Gastrocnemius medialis (tissue), 4 donors: ENCODE measurements around the gene NPIPA1. TPM values are rescaled to one million over a fixed set of nuclear protein-coding genes. Genes with fewer than 3 reads are reported as not detected.
"Not testable (repeated sequence)": the region's sequence is repeated elsewhere in the genome, so short reads cannot be mapped to it uniquely, and the experiment has no call there.

ENCODE experiments used
- ATAC-seq, 2 donors: fragments of 150-250 bp; one replicate each; pipeline ENCODE4 v1.9.1; 2016
- DNase-seq, 2 donors: peaks; one replicate each; pipeline ENCODE4 v3.0.0-alpha.2; 2019
- H3K27ac ChIP-seq, 4 donors: fragments of 200-600 bp; sonication (generic); 1 replicate in 1 of 4; 2 replicates in 3 of 4; pipeline ENCODE4 v1.5.1; 2016 to 2018; ENCODE audit warnings: mild to moderate bottlenecking in 2 of 4, moderate library complexity in 1 of 4
- H3K27me3 ChIP-seq, 3 donors: fragments of 200-600 bp; sonication (generic) in 2 of 3; 1 replicate in 1 of 3; 2 replicates in 2 of 3; pipeline versions ENCODE4 v1.5.1 to v1.6.0; 2016 to 2019; ENCODE audit warnings: mild to moderate bottlenecking in 1 of 3, moderate library complexity in 1 of 3
- H3K36me3 ChIP-seq, 2 donors: fragments of 200-600 bp; sonication (generic) in 1 of 2; one replicate each; pipeline ENCODE4 v1.5.1; 2017 to 2018
- H3K4me1 ChIP-seq, 2 donors: fragments of 200-600 bp; sonication (generic) in 1 of 2; one replicate each; pipeline ENCODE4 v1.5.1; 2016 to 2017; ENCODE audit warnings: mild to moderate bottlenecking in 2 of 2
- H3K4me3 ChIP-seq, 4 donors: fragments of 200-600 bp; sonication (generic) in 3 of 4; 1 replicate in 1 of 4; 2 replicates in 3 of 4; pipeline ENCODE4 v1.5.1; 2016 to 2019; ENCODE audit warnings: mild to moderate bottlenecking in 2 of 4
- H3K9me3 ChIP-seq, 3 donors: fragments of 200-600 bp; sonication (generic) in 2 of 3; 1 replicate in 1 of 3; 2 replicates in 2 of 3; pipeline ENCODE4 v1.5.1; 2016 to 2019
- CTCF ChIP-seq, 5 experiments: fragments of 450-650 bp in 3 of 5; fragments of 200-600 bp in 2 of 5; sonication (generic) in 2 of 5; IDR thresholded peaks in 4 of 5; conservative IDR thresholded peaks in 1 of 5; 1 replicate in 4 of 5; 2 replicates in 1 of 5; pipeline ENCODE4 v1.5.1; 2016 to 2019; ENCODE audit warnings: antibody characterized with exemption in 5 of 5, mild to moderate bottlenecking in 3 of 5, moderate library complexity in 3 of 5
- POLR2A ChIP-seq, 2 donors: fragments of 450-650 bp; IDR thresholded peaks; one replicate each; pipeline ENCODE4 v1.6.1; 2017; ENCODE audit warnings: antibody characterized with exemption in 2 of 2, mild to moderate bottlenecking in 2 of 2, moderate library complexity in 2 of 2
- in situ Hi-C, 4 donors: fragments of 200-750 bp; cut with MboI; loops; one replicate each; pipeline versions ENCODE4 v1.15.0 to v1.8.0; 2017; ENCODE audit warnings: low sequenced_read_pairs in 4 of 4
- intact Hi-C: fragments of 100-400 bp; cut with DNase I; formaldehyde crosslinking; loops from one replicate; pipeline ENCODE4 v1.15.1; 2023; ENCODE audit warnings: low total_unique reads
- total RNA-seq, 4 donors: library from RNA; depleted of rRNA; stranded (reverse); fragments of >200 nt; gene quantifications; one replicate each; pipeline versions ENCODE4 v1.1.0 to v1.2.3, GENCODE V29; 2016

Gene NPIPA1
- total RNA-seq, 4 donors from 2014 or later = 19.6 to 53.1 (median 25.7) TPM

- H3K27me3 ChIP-seq, H3K4me3 ChIP-seq, H3K36me3 ChIP-seq, H3K9me3 ChIP-seq, DNase-seq, intact Hi-C loops, H3K4me1 ChIP-seq, in situ Hi-C loops, H3K27ac ChIP-seq, ATAC-seq: not testable (repeated sequence)
Measured at GRCh38 chr16:14930246-14930645, 7.0 kb upstream of the NPIPA1 start.

GRCh38 chr16:14930971-14931370, 6.3 kb upstream of the NPIPA1 start:
- in situ Hi-C loops, H3K27ac ChIP-seq, ATAC-seq, H3K27me3 ChIP-seq, H3K36me3 ChIP-seq, DNase-seq, H3K4me1 ChIP-seq, H3K4me3 ChIP-seq, H3K9me3 ChIP-seq, intact Hi-C loops: not testable (repeated sequence)

GRCh38 chr16:14932581-14933375, 4.5 kb upstream of the NPIPA1 start:
- H3K4me3 ChIP-seq, in situ Hi-C loops, intact Hi-C loops, H3K4me1 ChIP-seq, H3K27ac ChIP-seq, ATAC-seq, H3K36me3 ChIP-seq, H3K9me3 ChIP-seq, H3K27me3 ChIP-seq: not testable (repeated sequence)
- peak in 1 of 2 donors; percentile 5 for DNase-seq

GRCh38 chr16:14937994-14938393, 751 bp downstream of the NPIPA1 start:
- H3K36me3 ChIP-seq, intact Hi-C loops, H3K9me3 ChIP-seq, H3K27me3 ChIP-seq, H3K27ac ChIP-seq, in situ Hi-C loops, H3K4me3 ChIP-seq, ATAC-seq, H3K4me1 ChIP-seq: not testable (repeated sequence)
- peak in 1 of 2 donors; percentile 3 for DNase-seq

GRCh38 chr16:14942686-14943085, 5.4 kb downstream of the NPIPA1 start:
- H3K36me3 ChIP-seq, DNase-seq, H3K9me3 ChIP-seq, H3K4me1 ChIP-seq, intact Hi-C loops, H3K27ac ChIP-seq, H3K4me3 ChIP-seq, ATAC-seq, in situ Hi-C loops, H3K27me3 ChIP-seq: not testable (repeated sequence)

GRCh38 chr16:14955546-14956231, 18.4 kb downstream of the NPIPA1 start:
- Histone ChIP-seq H3K4me1 (peaks cover 16 to 17% of the 10 kb centered on the region in 2 donors), H3K9me3 (no peaks in the 10 kb centered on the region), H3K27ac (peak overlapping the region; percentile 72 to 81 (median 75)), H3K4me3 (no peak overlapping the region), H3K36me3 (no peaks in the 10 kb centered on the region), H3K27me3 (no peaks in the 10 kb centered on the region)
- DNase-seq (peak; percentile 90 to 97), ATAC-seq (peak; percentile 99)
- in situ Hi-C loops = no loop called here
- no peak for TF ChIP-seq CTCF (IDR thresholded peaks at IDR 0.05 in 4 of 5, conservative IDR thresholded peaks at IDR 0.05 in 1 of 5)
- no peak for TF ChIP-seq POLR2A (IDR thresholded peaks at IDR 0.05)
- intact Hi-C loops = loop anchor here (5.0 kb wide), 1 partner anchor 487 kb away; no protein-coding TSS in a partner anchor

GRCh38 chr16:14957576-14958322, 20.5 kb downstream of the NPIPA1 start:
- H3K9me3 ChIP-seq = no peaks in the 10 kb centered on the region
- in situ Hi-C loops = no loop called here
- no peaks in the 10 kb centered on the region for H3K36me3 ChIP-seq
- intact Hi-C loops = loop anchor here (5.0 kb wide), 1 partner anchor 485 kb away; no protein-coding TSS in a partner anchor
- H3K27ac ChIP-seq = no peak overlapping the region
- no peaks in the 10 kb centered on the region for H3K27me3 ChIP-seq
- peaks cover 16 to 17% of the 10 kb centered on the region in 2 donors for H3K4me1 ChIP-seq
- H3K4me3 ChIP-seq = no peak overlapping the region
- ATAC-seq (no peak), DNase-seq (no peak)
- TF ChIP-seq POLR2A (IDR thresholded peaks at IDR 0.05) (no peak), CTCF (IDR thresholded peaks at IDR 0.05 in 4 of 5, conservative IDR thresholded peaks at IDR 0.05 in 1 of 5) (no peak)
